CD14-positive monocyte (primary cell): ENCODE data around the gene P3H4. TPM values are rescaled to one million over a fixed set of nuclear protein-coding genes. Genes with fewer than 3 reads are reported as not detected.

ENCODE experiments used
- DNase-seq, 3 donors: peaks; one replicate each; pipeline ENCODE4 v3.0.0-alpha.2; 2011 to 2022
- H2AFZ ChIP-seq: 2 replicates; pipeline ENCODE4 v1.6.0; 2012; ENCODE audit warnings: mild to moderate bottlenecking, low read depth, low read length, inconsistent platforms; ENCODE audit not compliant: insufficient read depth, poor library complexity, severe bottlenecking
- H3K27ac ChIP-seq, 2 donors: 1 replicate in 1 of 2; 2 replicates in 1 of 2; pipeline ENCODE4 v1.5.1; 2012 to 2013; ENCODE audit warnings: low read length in 2 of 2, control low read depth in 1 of 2, inconsistent platforms in 1 of 2, low read depth in 1 of 2, mild to moderate bottlenecking in 1 of 2
- H3K27me3 ChIP-seq, 2 donors: one replicate each; pipeline versions ENCODE4 v1.6.0 to v1.6.1; 2011 to 2013; ENCODE audit warnings: low read length in 2 of 2; ENCODE audit not compliant: control insufficient read depth in 2 of 2, insufficient read depth in 2 of 2
- H3K36me3 ChIP-seq, 2 donors: replicated peaks in 1 of 2; 1 replicate in 1 of 2; 2 replicates in 1 of 2; pipeline versions ENCODE4 v1.5.1 to v1.6.1; 2012 to 2013; ENCODE audit warnings: low read length in 2 of 2, control low read depth in 1 of 2, inconsistent platforms in 1 of 2, mild to moderate bottlenecking in 1 of 2; ENCODE audit not compliant: insufficient read depth in 2 of 2, control insufficient read depth in 1 of 2
- H3K4me1 ChIP-seq, 2 donors: 1 replicate in 1 of 2; 2 replicates in 1 of 2; pipeline versions ENCODE4 v1.5.1 to v1.6.1; 2012 to 2013; ENCODE audit warnings: low read length in 2 of 2, control low read depth in 1 of 2, inconsistent platforms in 1 of 2, mild to moderate bottlenecking in 1 of 2, moderate library complexity in 1 of 2; ENCODE audit not compliant: insufficient read depth in 2 of 2, control insufficient read depth in 1 of 2
- H3K4me2 ChIP-seq: replicated peaks from 2 replicates; pipeline ENCODE3; 2012; ENCODE audit warnings: low read length, moderate library complexity, mild to moderate bottlenecking; ENCODE audit not compliant: poor library complexity, severe bottlenecking; ENCODE audit errors: extremely low read depth
- H3K4me3 ChIP-seq, 3 experiments: fragments of 200-600 bp in 1 of 3; sonication (generic) in 1 of 3; replicated peaks in 1 of 3; 1 replicate in 2 of 3; 2 replicates in 1 of 3; pipeline ENCODE4 v1.5.1; 2011 to 2013; ENCODE audit warnings: low read length in 3 of 3, mild to moderate bottlenecking in 3 of 3, control low read depth in 2 of 3, low read depth in 2 of 3, inconsistent platforms in 1 of 3, moderate library complexity in 1 of 3
- H3K79me2 ChIP-seq: 2 replicates; pipeline ENCODE4 v1.6.0; 2012; ENCODE audit warnings: mild to moderate bottlenecking, control low read depth, inconsistent platforms, low read length, moderate library complexity; ENCODE audit not compliant: insufficient read depth
- H3K9ac ChIP-seq: 2 replicates; pipeline ENCODE4 v1.6.0; 2017; ENCODE audit warnings: low read length, mild to moderate bottlenecking; ENCODE audit not compliant: insufficient read depth, poor library complexity, severe bottlenecking
- H3K9me3 ChIP-seq, 2 donors: replicated peaks in 1 of 2; 1 replicate in 1 of 2; 2 replicates in 1 of 2; pipeline versions ENCODE4 v1.5.1 to v1.6.1; 2012 to 2013; ENCODE audit warnings: low read length in 2 of 2, control low read depth in 1 of 2; ENCODE audit not compliant: control insufficient read depth in 1 of 2, insufficient read depth in 1 of 2
- H4K20me1 ChIP-seq: 2 replicates; pipeline ENCODE4 v1.6.0; 2012; ENCODE audit warnings: mild to moderate bottlenecking, low read length, control low read depth, moderate library complexity; ENCODE audit not compliant: insufficient read depth
- H3K27ac Mint-ChIP-seq, 7 donors: one replicate each; pipeline ENCODE4 v1.8.0; 2020; ENCODE audit warnings: mild to moderate bottlenecking in 7 of 7, mixed read lengths in 7 of 7, moderate library complexity in 6 of 7, inconsistent platforms in 2 of 7
- H3K27me3 Mint-ChIP-seq, 3 donors: one replicate each; pipeline ENCODE4 v1.8.0; 2021 to 2022; ENCODE audit warnings: low read depth in 3 of 3, mild to moderate bottlenecking in 3 of 3, mixed read lengths in 3 of 3, moderate library complexity in 3 of 3, inconsistent platforms in 1 of 3
- H3K36me3 Mint-ChIP-seq, 2 donors: one replicate each; pipeline ENCODE4 v1.8.0; 2020; ENCODE audit warnings: mixed read lengths in 2 of 2, inconsistent platforms in 1 of 2, mild to moderate bottlenecking in 1 of 2
- H3K4me1 Mint-ChIP-seq: one replicate; pipeline ENCODE4 v1.8.0; 2020; ENCODE audit warnings: mild to moderate bottlenecking, mixed read lengths
- H3K4me3 Mint-ChIP-seq, 2 donors: one replicate each; pipeline ENCODE4 v1.8.0; 2020; ENCODE audit warnings: mild to moderate bottlenecking in 2 of 2, mixed read lengths in 2 of 2, moderate library complexity in 1 of 2
- H3K9me3 Mint-ChIP-seq, 7 donors: one replicate each; pipeline ENCODE4 v1.8.0; 2020 to 2022; ENCODE audit warnings: mixed read lengths in 7 of 7, mild to moderate bottlenecking in 6 of 7, moderate library complexity in 6 of 7, inconsistent platforms in 2 of 7
- WGBS: methylation state at CpG from one replicate; pipeline ENCODE4 v1.1.5; 2013; ENCODE audit warnings: missing lambda C conversion rate; ENCODE audit not compliant: insufficient coverage; 5-methylcytosine and 5-hydroxymethylcytosine counted together
- intact Hi-C, 2 donors: fragments of 100-400 bp; cut with micrococcal nuclease; formaldehyde crosslinking; loops; one replicate each; pipeline versions ENCODE4 v1.15.0 to v1.15.1; 2023
- polyA plus RNA-seq, 3 donors: library from polyadenylated mRNA; depleted of rRNA in 1 of 3; unstranded in 2 of 3; stranded (reverse) in 1 of 3; fragments of 300-500 nt in 2 of 3; fragments of >200 nt in 1 of 3; fragmentation: Illumina TruSeq in 2 of 3; gene quantifications; 1 replicate in 2 of 3; 2 replicates in 1 of 3; pipeline ENCODE4 v1.2.3, GENCODE V29; 2012 to 2021
- TF ChIP-seq, protein P1 (sequence below): fragments of 200-600 bp; IDR thresholded peaks from one replicate; pipeline ENCODE4 v1.8.0; 2022; ENCODE audit warnings: antibody characterized with exemption, mild to moderate bottlenecking

Gene P3H4
- polyA plus RNA-seq, 3 donors, result 0.13 to 0.46 (median 0.16) TPM

DNA sequence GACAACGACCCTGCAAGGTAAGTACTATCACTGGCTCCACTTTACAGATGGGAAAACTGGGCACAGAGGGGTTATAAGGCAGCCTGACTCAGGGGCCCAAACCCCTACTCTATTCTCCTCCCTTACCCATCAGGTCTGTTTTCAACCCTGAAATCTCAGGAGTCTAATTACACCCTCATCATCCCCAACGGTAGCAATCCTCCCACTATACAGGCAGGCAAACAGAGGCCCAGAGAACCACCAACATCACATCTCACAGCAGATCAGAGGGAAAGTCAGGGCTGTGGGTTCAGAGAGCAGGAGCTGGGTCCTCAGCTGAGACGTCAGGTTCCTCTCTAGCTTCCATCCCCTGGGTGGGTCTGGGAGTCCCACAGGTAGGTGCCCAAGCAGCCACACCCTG lies 41.8 kb downstream of the P3H4 start:
- Histone ChIP-seq H3K4me2 (no peak overlapping the region), H3K36me3 (peaks cover 35 to 77% of the 10 kb centered on the region in 2 donors), H2AFZ (no peak overlapping the region), H3K27me3 (no peaks in the 10 kb centered on the region), H3K4me1 (no peaks in the 10 kb centered on the region), H3K4me3 (no peak overlapping the region), H3K9me3 (no peaks in the 10 kb centered on the region), H3K79me2 (no peaks in the 10 kb centered on the region), H3K9ac (no peak overlapping the region), H3K27ac (no peak overlapping the region), H4K20me1 (peaks cover 16% of the 10 kb centered on the region)
- 100% methylated on average over 2 of the region's 3 CpGs for WGBS
- Mint-ChIP-seq H3K27ac (no peak overlapping the region), H3K27me3 (peaks cover 0 to 4% (median 3%) of the 10 kb centered on the region in 3 donors), H3K9me3 (peaks cover 0 to 2% (median 0%) of the 10 kb centered on the region in 7 donors), H3K36me3 (peaks cover 16 to 24% of the 10 kb centered on the region in 2 donors), H3K4me1 (no peaks in the 10 kb centered on the region), H3K4me3 (no peak overlapping the region)
- TF ChIP-seq, protein P1, sequence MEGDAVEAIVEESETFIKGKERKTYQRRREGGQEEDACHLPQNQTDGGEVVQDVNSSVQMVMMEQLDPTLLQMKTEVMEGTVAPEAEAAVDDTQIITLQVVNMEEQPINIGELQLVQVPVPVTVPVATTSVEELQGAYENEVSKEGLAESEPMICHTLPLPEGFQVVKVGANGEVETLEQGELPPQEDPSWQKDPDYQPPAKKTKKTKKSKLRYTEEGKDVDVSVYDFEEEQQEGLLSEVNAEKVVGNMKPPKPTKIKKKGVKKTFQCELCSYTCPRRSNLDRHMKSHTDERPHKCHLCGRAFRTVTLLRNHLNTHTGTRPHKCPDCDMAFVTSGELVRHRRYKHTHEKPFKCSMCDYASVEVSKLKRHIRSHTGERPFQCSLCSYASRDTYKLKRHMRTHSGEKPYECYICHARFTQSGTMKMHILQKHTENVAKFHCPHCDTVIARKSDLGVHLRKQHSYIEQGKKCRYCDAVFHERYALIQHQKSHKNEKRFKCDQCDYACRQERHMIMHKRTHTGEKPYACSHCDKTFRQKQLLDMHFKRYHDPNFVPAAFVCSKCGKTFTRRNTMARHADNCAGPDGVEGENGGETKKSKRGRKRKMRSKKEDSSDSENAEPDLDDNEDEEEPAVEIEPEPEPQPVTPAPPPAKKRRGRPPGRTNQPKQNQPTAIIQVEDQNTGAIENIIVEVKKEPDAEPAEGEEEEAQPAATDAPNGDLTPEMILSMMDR, result no peak
- DNase-seq, result no peak
- intact Hi-C loops, result no loop called here

DNA sequence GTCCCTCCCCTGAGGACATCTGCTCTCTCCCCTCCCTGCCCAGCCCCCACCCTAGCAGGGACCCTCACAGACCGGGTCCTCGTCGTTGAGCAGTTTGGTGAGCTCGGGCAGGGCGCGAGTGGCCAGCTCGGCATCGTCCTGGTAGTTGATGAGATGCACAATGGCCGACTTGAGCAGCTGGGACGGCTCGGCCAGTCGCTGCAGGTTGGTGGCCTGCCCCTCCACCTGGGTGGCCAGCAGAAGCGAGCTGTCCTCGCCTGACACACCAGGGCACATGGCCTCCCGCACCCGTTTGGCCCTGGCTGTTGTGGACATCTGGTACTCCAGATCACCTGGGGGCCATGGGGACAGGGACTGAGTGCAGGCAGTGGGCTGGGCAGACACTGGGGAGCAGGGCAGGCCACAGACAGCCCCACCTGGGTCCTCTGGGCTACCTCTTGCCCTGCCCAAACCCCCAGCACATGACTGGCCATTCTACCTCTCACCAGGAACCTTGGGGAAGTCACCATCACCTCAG lies 42.3 kb downstream of the P3H4 start:
- peaks cover 0 to 6% (median 4%) of the 10 kb centered on the region in 3 donors for H3K27me3 Mint-ChIP-seq
- Histone ChIP-seq H3K27ac (no peak overlapping the region), H3K4me3 (no peak overlapping the region), H3K79me2 (no peaks in the 10 kb centered on the region), H3K36me3 (peaks cover 41 to 83% of the 10 kb centered on the region in 2 donors), H3K4me1 (no peaks in the 10 kb centered on the region), H2AFZ (no peak overlapping the region), H3K27me3 (no peaks in the 10 kb centered on the region), H3K9me3 (no peaks in the 10 kb centered on the region), H4K20me1 (peaks cover 12% of the 10 kb centered on the region), H3K9ac (no peak overlapping the region), H3K4me2 (no peak overlapping the region)
- 95% methylated on average over 16 of the region's 16 CpGs for WGBS
- TF ChIP-seq, protein P1, result no peak
- intact Hi-C loops, result no loop called here
- peaks cover 0 to 2% (median 0%) of the 10 kb centered on the region in 7 donors for H3K9me3 Mint-ChIP-seq
- no peak for DNase-seq
- H3K36me3 Mint-ChIP-seq, result peaks cover 18 to 26% of the 10 kb centered on the region in 2 donors
- H3K4me3 Mint-ChIP-seq, result no peak overlapping the region
- no peaks in the 10 kb centered on the region for H3K4me1 Mint-ChIP-seq
- no peak overlapping the region for H3K27ac Mint-ChIP-seq
